SKM-1 treated with dmso at 0.1 percent for 144 hours (cell line): ENCODE data around the gene MBTPS2.

Experiments
- DNase-seq: peaks from one replicate; lab custom pipeline; 2025; ENCODE audit not compliant: unreplicated experiment; lab: John Stamatoyannopoulos, UW

The MBTPS2 gene

GRCh38 chrX:21932292-21933002 is 93.0 kb downstream of the MBTPS2 start:
- no peak for DNase-seq

DNA sequence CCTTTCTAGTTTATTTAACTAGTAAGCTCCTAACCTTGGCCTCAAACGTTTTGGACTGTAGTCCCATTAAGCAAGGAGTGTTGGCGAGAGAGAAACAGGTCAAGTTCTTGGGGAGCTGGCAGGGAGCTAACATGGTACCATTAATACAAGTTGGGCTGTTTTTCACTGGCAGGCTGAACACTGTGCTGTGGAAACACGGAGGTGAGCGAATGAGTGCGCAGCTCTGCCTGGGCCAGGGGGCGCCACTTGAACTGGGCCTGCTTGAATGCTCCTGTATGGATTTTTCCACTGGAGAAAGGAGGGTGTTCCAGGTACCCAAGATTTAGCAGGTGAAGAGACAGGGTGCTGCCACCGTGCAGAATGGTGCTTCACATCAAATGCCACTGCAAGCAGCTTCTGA is 93.7 kb downstream of the MBTPS2 start:
- no peak for DNase-seq

DNA sequence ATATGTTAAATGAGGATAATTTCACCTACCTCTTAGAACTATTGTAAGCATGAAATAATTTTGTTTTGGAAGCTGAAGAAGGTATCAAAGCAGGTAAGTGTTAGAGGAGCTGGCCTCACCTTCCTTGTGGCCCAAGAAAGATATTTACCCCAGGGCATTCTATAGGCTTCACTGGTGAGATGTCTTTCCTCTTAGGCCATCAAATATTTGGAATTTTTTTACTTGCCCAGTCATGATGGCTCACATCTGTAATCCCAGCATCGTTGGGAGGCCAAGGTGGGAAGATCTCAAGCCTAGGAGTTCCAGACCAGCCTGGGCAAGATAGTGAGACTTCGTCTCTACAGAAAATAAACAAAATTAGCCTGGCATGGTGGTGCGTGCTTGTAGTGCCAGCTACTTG is 95.0 kb downstream of the MBTPS2 start:
- no peak for DNase-seq
